Pancreas (tissue), 10 donors: ENCODE measurements around the gene PFDN1. TPM values are rescaled to one million over a fixed set of nuclear protein-coding genes. Genes with fewer than 3 reads are reported as not detected.

ENCODE experiments used
- ATAC-seq, 4 donors: fragments of 200-7000 bp; cut with Tn5 transposase; one replicate each; pipeline versions ENCODE4 v1.8.0 to v1.9.1; 2020; ENCODE audit warnings: mild to moderate bottlenecking in 4 of 4, moderate library complexity in 4 of 4
- DNase-seq, 6 donors: peaks; one replicate each; pipeline ENCODE4 v3.0.0-alpha.2; 2020
- FAIRE-seq: peaks from 2 replicates; lab custom pipeline; 2012; peaks lifted over from hg19 to GRCh38; lab: Jason Lieb, UNC
- H3K27ac ChIP-seq, 4 donors: fragments of 200-600 bp; sonication (generic); 1 replicate in 3 of 4; 2 replicates in 1 of 4; pipeline versions ENCODE4 v1.5.0 to v1.8.0; 2020
- H3K27me3 ChIP-seq, 4 donors: fragments of 200-600 bp; one replicate each; pipeline ENCODE4 v1.8.0; 2021
- H3K36me3 ChIP-seq, 3 donors: fragments of 200-600 bp; sonication (generic) in 1 of 3; one replicate each; pipeline versions ENCODE4 v1.5.0 to v1.8.0; 2020 to 2021
- H3K4me1 ChIP-seq, 3 donors: fragments of 200-600 bp; one replicate each; pipeline ENCODE4 v1.8.0; 2021
- H3K4me3 ChIP-seq, 4 donors: fragments of 200-600 bp; sonication (generic) in 2 of 4; one replicate each; pipeline versions ENCODE4 v1.5.0 to v1.8.0; 2020 to 2021
- H3K9me3 ChIP-seq, 4 donors: fragments of 200-600 bp; one replicate each; pipeline ENCODE4 v1.8.0; 2021
- CTCF ChIP-seq, 4 donors: fragments of 200-600 bp; sonication (generic) in 3 of 4; IDR thresholded peaks; one replicate each; pipeline versions ENCODE4 v1.5.0 to v1.8.0; 2021; ENCODE audit warnings: antibody characterized with exemption in 4 of 4
- WGBS, 2 donors: extraction: QIAGEN DNeasy Blood & Tissue Kit; methylation state at CpG; one replicate each; pipeline ENCODE4 v1.1.7; 2013; 5-methylcytosine and 5-hydroxymethylcytosine counted together
- intact Hi-C, 3 donors: fragments of 100-400 bp; cut with DNase I; formaldehyde crosslinking; loops; one replicate each; pipeline versions ENCODE4 v1.11.1 to v1.14.2; 2022
- polyA plus RNA-seq, 2 donors: library from polyadenylated mRNA; stranded (reverse); fragments of 200-250 nt; gene quantifications; one replicate each; pipeline ENCODE4 v1.2.3, GENCODE V29; 2013
- total RNA-seq, 6 donors: library from RNA; stranded (reverse); fragmentation: NEBNext Ultra II Directional in 4 of 6; extraction: Animal tissue kit (Norgen Biotek cat#: 25700) in 4 of 6; gene quantifications; one replicate each; pipeline versions ENCODE4 v1.2.1 to v1.2.4, GENCODE V29; 2021 to 2023
- donor health status: healthy with polysubstance abuse.
- donor health status: DM: no; HTN: no; CAD: no; lungs with moderate emphysema.
- donor health status: DM: no; HTN: no; CAD: no.
- donor health status: control.
- donor health status: control.
- donor health status: Bipolar disorder and iron deficiency.
- donor health status: DM: yes; HTN: yes; CAD: no.
- donor health status: DM: no; HTN: no; CAD: no.
- donor health status: DM: no; HTN: no; CAD: no.
- donor health status: DM: yes; HTN: yes; CAD: no.

PFDN1 gene
- total and polyA plus RNA-seq, 8 donors: 10.5 to 43.9 (median 17.5) TPM

- FAIRE-seq: no peak
- 20 to 26% methylated on average over 2 of the region's 2 CpGs for WGBS, 2 donors
- peak in 2 of 4 donors; percentile 23 to 48 for ATAC-seq
- H3K9me3 ChIP-seq: no peaks in the 10 kb centered on the region
- peaks cover 0 to 6% (median 0%) of the 10 kb centered on the region in 3 donors for H3K36me3 ChIP-seq
- no peak overlapping the region for H3K4me3 ChIP-seq
- no peaks in the 10 kb centered on the region for H3K27me3 ChIP-seq
- peak overlapping the region in 2 of 4 donors; percentile 2 to 50 for H3K27ac ChIP-seq
- TF ChIP-seq CTCF (IDR thresholded peaks at IDR 0.05): no peak
- H3K4me1 ChIP-seq: peaks cover 20 to 46% (median 39%) of the 10 kb centered on the region in 3 donors
- DNase-seq: no peak
- intact Hi-C loops: no loop called here
Measured at GRCh38 chr5:140196115-140196814, 106.6 kb downstream of the PFDN1 start.

Other genes with a start within 250 kb of the PFDN1 start
- gene PURA, start 189.0 kb downstream of the PFDN1 start, total RNA-seq: 10 to 100 TPM in 3 of 6 donors, 1 to 10 TPM in 3; 8.3 to 17.2 (median 11.1) TPM
- 1 to 10 TPM; 3.2 to 3.9 TPM for gene PURA, start 189.0 kb downstream of the PFDN1 start, polyA plus RNA-seq
- 1 to 10 TPM; 2.6 to 8.0 (median 5.8) TPM for gene IGIP, start 177.2 kb downstream of the PFDN1 start, total RNA-seq
- gene IGIP, start 177.2 kb downstream of the PFDN1 start, polyA plus RNA-seq: 1 to 10 TPM; 3.8 to 7.0 TPM
- gene CYSTM1, start 127.9 kb downstream of the PFDN1 start, total RNA-seq: 10 to 100 TPM; 30.2 to 66.2 (median 44.9) TPM
- gene CYSTM1, start 127.9 kb downstream of the PFDN1 start, polyA plus RNA-seq: 100 to 1,000 TPM in 1 of 2 donors, 10 to 100 TPM in 1; 80.6 to 185 TPM
- gene HBEGF, start 43.5 kb upstream of the PFDN1 start, total RNA-seq: 1 to 10 TPM in 5 of 6 donors, under 1 TPM in 1; 0.97 to 5.0 (median 1.7) TPM
- gene HBEGF, start 43.5 kb upstream of the PFDN1 start, polyA plus RNA-seq: 1 to 10 TPM; 1.9 to 3.1 TPM
- gene SLC4A9, start 57.1 kb upstream of the PFDN1 start, total RNA-seq: under 1 TPM in 4 of 6 donors, not detected in 2; 0.12 to 0.32 (median 0.23) TPM
- 1 to 10 TPM in 1 of 2 donors, under 1 TPM in 1; 0.89 to 1.0 TPM for gene SLC4A9, start 57.1 kb upstream of the PFDN1 start, polyA plus RNA-seq
- 10 to 100 TPM; 56.0 to 77.7 (median 64.0) TPM for gene ANKHD1, start 98.7 kb upstream of the PFDN1 start, total RNA-seq
- 10 to 100 TPM; 56.4 to 76.1 TPM for gene ANKHD1, start 98.7 kb upstream of the PFDN1 start, polyA plus RNA-seq
- gene EIF4EBP3, start 244.6 kb upstream of the PFDN1 start, total RNA-seq: 10 to 100 TPM in 4 of 6 donors, 1 to 10 TPM in 2; 7.2 to 19.9 (median 12.1) TPM
- 10 to 100 TPM; 52.7 to 55.5 TPM for gene EIF4EBP3, start 244.6 kb upstream of the PFDN1 start, polyA plus RNA-seq